ENCODE results near the gene FIGLA. TPM values are rescaled to one million over a fixed set of nuclear protein-coding genes. Genes with fewer than 3 reads are reported as not detected.

FIGLA gene, protein sequence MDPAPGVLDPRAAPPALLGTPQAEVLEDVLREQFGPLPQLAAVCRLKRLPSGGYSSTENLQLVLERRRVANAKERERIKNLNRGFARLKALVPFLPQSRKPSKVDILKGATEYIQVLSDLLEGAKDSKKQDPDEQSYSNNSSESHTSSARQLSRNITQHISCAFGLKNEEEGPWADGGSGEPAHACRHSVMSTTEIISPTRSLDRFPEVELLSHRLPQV
- not detected for polyA plus RNA-seq (ENCODE audit: low read depth in 6 of 6)

DNA sequence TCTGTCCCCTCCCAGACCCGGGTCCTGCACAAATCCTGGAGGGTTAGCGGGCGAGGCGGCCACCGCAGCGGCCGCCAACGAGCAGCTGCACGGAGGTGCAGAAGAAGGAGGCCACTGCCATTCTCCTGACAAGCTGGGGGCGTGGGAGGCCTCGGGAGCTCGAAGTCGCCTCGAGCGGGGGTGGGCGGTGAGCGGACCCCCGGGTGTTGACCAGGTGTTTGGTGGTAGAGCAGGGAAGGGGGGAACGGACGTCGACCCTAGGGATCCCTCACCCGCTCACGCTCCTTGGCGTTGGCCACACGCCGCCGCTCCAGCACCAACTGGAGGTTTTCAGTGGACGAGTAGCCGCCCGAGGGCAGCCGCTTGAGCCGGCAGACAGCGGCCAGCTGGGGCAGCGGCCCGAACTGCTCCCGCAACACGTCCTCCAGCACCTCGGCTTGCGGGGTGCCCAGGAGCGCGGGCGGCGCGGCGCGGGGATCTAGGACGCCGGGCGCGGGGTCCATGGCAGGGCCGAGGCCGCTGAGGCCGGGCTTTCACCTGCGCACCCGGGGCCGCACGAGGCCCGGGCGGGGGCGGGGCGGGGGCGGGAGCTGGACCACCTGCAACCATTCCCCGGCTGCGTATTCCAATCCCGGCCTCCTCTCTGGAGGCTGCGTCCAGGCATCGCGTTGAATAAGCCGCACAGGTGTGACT, at the start of gene FIGLA:
Gene FIGLA, minus strand, starts transcription at position 508 of the 693 bp plus-strand sequence. Its CDS starts 5 bp downstream, at position 503.
- H3K9me3 Mint-ChIP-seq, result no peaks in the 10 kb centered on the region
- peak within 1 kb of the TSS; percentile 44 to 93 (median 84) for H3K4me3 Mint-ChIP-seq
- H3K36me3 Mint-ChIP-seq, result no peaks in the 10 kb centered on the region
- DNase-seq (no peak), ATAC-seq (ENCODE audit: low read depth in 2 of 2) (peak; percentile 10 to 16)
- peaks cover 6 to 9% (median 8%) of the 10 kb centered on the region in 3 donors for H3K4me1 Mint-ChIP-seq
- H3K27ac Mint-ChIP-seq, result peak within 1 kb of the TSS in 1 of 6 donors; percentile 10
- peaks cover 68 to 76% (median 71%) of the 10 kb centered on the region in 3 donors for H3K27me3 Mint-ChIP-seq

DNA sequence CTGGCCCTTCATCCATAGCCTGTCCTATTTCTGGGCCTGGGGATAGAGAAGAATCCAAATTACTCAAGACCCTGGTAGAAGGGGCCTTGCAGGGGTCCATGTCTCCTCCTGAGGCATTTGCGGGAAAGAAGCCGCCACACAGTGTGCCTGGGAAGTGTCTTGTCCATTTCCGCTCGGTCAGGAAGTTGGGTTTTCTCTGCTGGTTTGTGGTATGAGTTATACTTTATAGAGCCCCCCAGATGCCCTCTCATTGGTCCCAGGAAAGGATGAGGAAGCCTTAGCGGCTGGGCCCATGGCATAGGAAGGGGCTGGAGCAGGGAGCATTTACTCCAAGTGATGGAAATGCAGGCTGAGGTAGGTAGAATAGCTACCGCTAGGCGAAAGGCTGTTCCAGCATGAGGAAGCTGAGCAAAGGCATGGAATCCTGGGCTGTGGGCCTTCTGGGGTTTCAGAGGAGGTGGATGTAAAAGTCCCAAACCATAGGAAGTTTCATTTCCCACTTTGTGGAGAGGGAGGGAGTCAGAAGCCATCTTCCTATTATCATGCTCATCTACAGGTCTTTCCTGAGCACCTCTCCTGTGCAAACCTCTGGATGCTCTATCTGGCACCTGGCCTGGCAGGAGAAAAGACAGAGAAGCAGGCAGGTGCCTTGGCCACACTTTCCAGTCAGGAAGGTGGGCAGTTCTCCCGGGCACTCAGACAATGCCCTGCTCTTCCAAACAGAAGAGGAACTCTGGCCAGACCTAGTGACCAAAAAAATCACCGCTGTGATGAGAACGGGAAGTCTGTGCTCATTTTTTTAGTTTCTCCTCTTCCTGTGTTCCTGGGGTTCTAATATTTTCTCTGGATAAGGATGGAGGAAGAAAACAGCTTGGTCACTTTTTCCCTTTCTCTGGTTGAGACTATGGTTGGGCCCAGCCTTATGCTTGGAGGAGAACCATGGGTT, 47.8 kb upstream of the FIGLA start:
- Mint-ChIP-seq H3K4me1 (no peaks in the 10 kb centered on the region), H3K27ac (peak overlapping the region in 1 of 6 donors; percentile 6), H3K36me3 (peaks cover 0 to 10% of the 10 kb centered on the region in 2 donors), H3K27me3 (peaks cover 34 to 61% (median 51%) of the 10 kb centered on the region in 3 donors), H3K9me3 (peaks cover 0 to 7% (median 0%) of the 10 kb centered on the region in 7 donors), H3K4me3 (no peak overlapping the region)
- DNase-seq (no peak), ATAC-seq (ENCODE audit: low read depth in 2 of 2) (no peak)

DNA sequence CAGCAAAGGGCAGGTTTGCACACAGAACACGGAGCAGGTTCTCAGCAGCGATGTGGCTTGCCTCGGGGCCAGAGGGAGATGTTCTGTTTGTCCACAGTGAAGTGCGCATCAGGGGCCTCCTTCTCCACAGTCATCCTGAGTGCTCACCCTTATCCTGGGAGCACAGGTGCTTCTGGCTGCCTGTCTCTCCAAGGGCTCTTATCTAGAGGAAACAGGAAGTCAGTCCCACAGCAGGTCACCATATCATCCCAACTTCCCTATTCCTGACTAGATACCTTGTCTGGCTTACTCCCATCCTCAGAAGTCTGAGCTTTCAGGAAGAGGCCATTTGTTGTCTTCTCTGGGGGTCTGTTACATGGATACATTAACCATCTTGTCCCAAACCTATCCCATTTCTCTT, 45.2 kb upstream of the FIGLA start, which contains the start of gene CD207:
Gene CD207, minus strand, starts transcription at position 174 of the 400 bp plus-strand sequence. Its CDS starts 40 bp downstream, at position 134.
- H3K4me3 Mint-ChIP-seq, result peak within 1 kb of the TSS in 1 of 8 donors; percentile 1

DNA sequence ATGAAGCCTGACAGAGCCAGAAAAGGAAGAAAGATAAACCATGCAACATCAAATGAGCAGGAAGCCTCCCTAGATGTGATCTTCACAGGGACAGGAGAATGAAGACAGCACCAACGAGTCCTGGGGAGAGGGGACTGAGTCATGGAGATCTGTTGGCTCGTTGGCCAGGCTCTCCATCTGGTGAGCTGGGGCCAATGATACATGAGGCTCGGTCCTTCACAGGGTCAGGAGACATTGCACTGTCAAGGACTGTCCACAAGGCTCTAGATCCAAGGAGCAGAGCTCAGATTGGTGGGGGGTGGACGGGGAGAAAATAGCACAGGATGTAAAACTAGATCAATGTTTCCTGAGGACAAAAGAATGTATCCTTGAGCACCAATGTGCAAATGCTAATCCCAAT, 44.4 kb upstream of the FIGLA start:
- ATAC-seq (ENCODE audit: low read depth in 2 of 2) (no peak), DNase-seq (no peak)
- no peaks in the 10 kb centered on the region for H3K9me3 Mint-ChIP-seq
- no peak overlapping the region for H3K27ac Mint-ChIP-seq
- H3K4me3 Mint-ChIP-seq, result no peak overlapping the region
- no peaks in the 10 kb centered on the region for H3K4me1 Mint-ChIP-seq
- H3K36me3 Mint-ChIP-seq, result no peaks in the 10 kb centered on the region
- peaks cover 20 to 52% (median 40%) of the 10 kb centered on the region in 3 donors for H3K27me3 Mint-ChIP-seq

More for the DNA sequence above, 45.2 kb upstream of the FIGLA start, which contains the start of gene CD207:
- ATAC-seq (ENCODE audit: low read depth in 2 of 2) (no peak), DNase-seq (no peak)
- Mint-ChIP-seq H3K9me3 (no peaks in the 10 kb centered on the region), H3K4me1 (no peaks in the 10 kb centered on the region), H3K27ac (no peak within 1 kb of the TSS), H3K36me3 (no peaks in the 10 kb centered on the region), H3K27me3 (peaks cover 22 to 45% (median 34%) of the 10 kb centered on the region in 3 donors)

DNA sequence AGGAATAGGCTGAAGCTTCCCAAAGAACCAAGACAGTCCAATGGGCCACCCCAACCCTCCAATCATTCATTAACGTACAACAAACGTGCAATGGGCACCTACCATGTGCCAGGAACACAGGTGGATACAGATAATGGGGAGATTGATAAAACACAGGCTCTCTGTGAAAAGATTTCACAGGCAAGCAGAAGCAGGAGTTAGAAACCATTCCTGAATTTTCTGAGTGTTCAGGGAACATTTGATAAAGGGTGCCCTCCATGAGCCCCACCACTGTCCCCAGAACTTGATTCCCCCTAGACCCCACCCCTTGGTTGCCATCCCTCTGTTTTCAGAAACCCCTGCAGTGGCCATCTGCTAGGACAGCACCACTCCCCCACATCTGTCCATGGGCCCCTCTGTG, 43.7 kb upstream of the FIGLA start:
- peaks cover 20 to 52% (median 41%) of the 10 kb centered on the region in 3 donors for H3K27me3 Mint-ChIP-seq
- H3K36me3 Mint-ChIP-seq, result no peaks in the 10 kb centered on the region
- no peak overlapping the region for H3K4me3 Mint-ChIP-seq
- ATAC-seq (ENCODE audit: low read depth in 2 of 2) (no peak), DNase-seq (no peak)
- H3K9me3 Mint-ChIP-seq, result no peaks in the 10 kb centered on the region
- H3K4me1 Mint-ChIP-seq, result no peaks in the 10 kb centered on the region
- no peak overlapping the region for H3K27ac Mint-ChIP-seq

DNA sequence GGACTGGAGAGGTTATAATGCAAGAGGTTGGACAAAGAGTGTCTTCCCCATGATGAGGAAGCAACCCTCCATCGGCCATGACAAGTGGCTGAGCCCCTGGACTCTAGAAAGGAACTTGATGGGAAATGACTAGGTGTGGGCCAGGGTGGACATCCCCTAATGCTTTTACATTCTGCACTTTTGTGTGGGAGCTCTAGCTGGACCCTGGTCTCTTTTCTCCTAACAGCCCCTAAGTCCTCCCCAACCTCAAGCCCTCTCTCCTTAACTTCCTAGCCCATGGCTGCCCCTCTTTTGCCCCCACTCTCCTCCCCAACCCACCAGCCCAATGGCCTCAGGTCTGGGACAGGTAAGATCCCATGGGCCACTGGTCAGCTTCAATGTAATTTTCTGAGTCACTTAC, 42.8 kb upstream of the FIGLA start:
- Mint-ChIP-seq H3K27ac (peak overlapping the region in 1 of 6 donors; percentile 62), H3K4me1 (no peaks in the 10 kb centered on the region), H3K36me3 (no peaks in the 10 kb centered on the region), H3K9me3 (no peaks in the 10 kb centered on the region), H3K27me3 (peaks cover 18 to 50% (median 34%) of the 10 kb centered on the region in 3 donors), H3K4me3 (no peak overlapping the region)
- ATAC-seq (ENCODE audit: low read depth in 2 of 2) (no peak), DNase-seq (no peak)

DNA sequence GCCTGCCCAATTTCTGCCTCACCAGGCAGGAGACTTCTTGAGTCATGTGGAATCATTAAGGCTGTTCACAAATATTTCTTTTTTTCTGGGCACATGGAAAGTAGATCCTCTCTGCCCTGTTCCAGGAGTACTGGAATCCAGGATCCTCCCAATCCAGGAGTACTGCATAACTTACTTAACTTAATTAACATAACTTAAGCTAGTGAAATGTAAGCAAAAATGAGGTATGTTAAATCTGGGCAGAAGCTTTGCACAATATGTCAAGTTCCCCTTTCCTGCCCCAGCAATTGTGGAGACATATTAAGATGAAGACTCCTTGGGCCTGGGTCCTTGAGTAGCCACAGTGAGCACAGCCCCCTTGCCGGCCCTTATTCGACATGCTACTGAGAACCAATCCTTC, 41.9 kb upstream of the FIGLA start:
- no peak overlapping the region for H3K27ac Mint-ChIP-seq
- H3K4me3 Mint-ChIP-seq, result no peak overlapping the region
- H3K4me1 Mint-ChIP-seq, result no peaks in the 10 kb centered on the region
- DNase-seq (no peak), ATAC-seq (ENCODE audit: low read depth in 2 of 2) (no peak)
- no peaks in the 10 kb centered on the region for H3K36me3 Mint-ChIP-seq
- peaks cover 18 to 52% (median 32%) of the 10 kb centered on the region in 3 donors for H3K27me3 Mint-ChIP-seq
- H3K9me3 Mint-ChIP-seq, result no peaks in the 10 kb centered on the region

DNA sequence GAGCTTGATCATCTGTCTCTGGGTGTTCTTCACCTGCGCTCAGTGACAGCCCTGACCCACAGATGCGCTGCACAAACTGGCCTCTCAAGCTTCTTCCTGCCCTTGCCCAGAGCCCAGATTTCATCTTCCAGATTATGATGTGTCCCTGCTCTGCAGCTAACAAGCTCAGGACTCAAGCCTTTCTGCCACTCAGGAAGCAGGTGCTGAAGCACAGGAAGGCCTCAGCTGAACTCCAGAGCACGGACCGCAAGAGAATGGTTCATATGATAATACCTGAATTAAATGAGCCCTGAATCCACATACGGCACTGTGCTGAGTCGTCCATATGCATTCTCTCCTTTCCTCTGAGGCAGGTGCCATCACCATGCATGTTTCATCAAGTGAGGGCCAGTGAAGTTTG, 41.4 kb upstream of the FIGLA start:
- no peak for ATAC-seq (ENCODE audit: low read depth in 2 of 2)
- DNase-seq, result no peak
- no peak overlapping the region for H3K27ac Mint-ChIP-seq
- no peaks in the 10 kb centered on the region for H3K36me3 Mint-ChIP-seq
- peaks cover 18 to 58% (median 34%) of the 10 kb centered on the region in 3 donors for H3K27me3 Mint-ChIP-seq
- no peak overlapping the region for H3K4me3 Mint-ChIP-seq
- no peaks in the 10 kb centered on the region for H3K9me3 Mint-ChIP-seq
- H3K4me1 Mint-ChIP-seq, result no peaks in the 10 kb centered on the region

DNA sequence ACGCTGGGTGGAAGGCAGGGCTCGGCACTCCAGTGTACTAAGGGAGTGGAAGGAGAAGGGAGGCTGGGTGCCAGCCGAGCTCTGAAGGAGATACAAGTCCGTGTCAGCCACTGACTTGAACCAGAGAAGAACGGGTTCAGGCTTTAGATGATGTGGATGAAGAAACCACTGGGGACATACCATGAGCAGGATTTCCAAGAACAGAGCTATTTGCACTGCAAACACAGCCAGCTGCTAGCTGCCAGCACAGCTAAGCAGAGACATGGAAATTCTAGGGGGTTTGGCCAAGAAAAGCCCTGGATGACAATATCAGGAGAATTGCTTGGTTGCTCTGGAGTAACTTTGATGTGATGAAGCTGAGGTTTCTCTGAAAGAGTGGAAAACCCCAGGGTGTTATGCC, 39.9 kb upstream of the FIGLA start:
- no peak overlapping the region for H3K27ac Mint-ChIP-seq
- ATAC-seq (ENCODE audit: low read depth in 2 of 2) (no peak), DNase-seq (no peak)
- H3K4me1 Mint-ChIP-seq, result no peaks in the 10 kb centered on the region
- H3K36me3 Mint-ChIP-seq, result no peaks in the 10 kb centered on the region
- H3K27me3 Mint-ChIP-seq, result peaks cover 9 to 56% (median 36%) of the 10 kb centered on the region in 3 donors
- no peaks in the 10 kb centered on the region for H3K9me3 Mint-ChIP-seq
- H3K4me3 Mint-ChIP-seq, result no peak overlapping the region

DNA sequence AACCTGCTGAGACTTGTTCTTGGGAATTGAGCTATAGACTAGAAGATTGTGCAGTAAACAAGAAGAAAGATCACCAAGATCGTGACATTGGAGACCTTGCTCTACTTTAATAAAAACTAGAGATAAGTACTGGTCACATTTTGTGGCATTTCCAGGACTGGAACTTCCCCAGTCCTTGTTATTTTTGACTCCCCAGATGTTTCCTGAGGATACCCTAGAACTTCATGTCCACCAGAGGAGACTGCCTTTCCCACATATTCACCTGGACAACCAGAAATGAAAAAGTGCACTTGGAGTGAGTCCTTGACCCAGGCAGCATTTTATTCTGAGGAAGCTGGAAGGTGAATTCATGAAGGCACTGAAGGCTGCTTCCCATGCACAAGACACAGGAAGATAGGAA, 39.5 kb upstream of the FIGLA start:
- Mint-ChIP-seq H3K27ac (no peak overlapping the region), H3K4me3 (peak overlapping the region in 1 of 8 donors; percentile 47), H3K27me3 (peaks cover 9 to 51% (median 33%) of the 10 kb centered on the region in 3 donors), H3K4me1 (no peaks in the 10 kb centered on the region), H3K9me3 (no peaks in the 10 kb centered on the region), H3K36me3 (no peaks in the 10 kb centered on the region)
- DNase-seq, result no peak
- ATAC-seq (ENCODE audit: low read depth in 2 of 2), result no peak

DNA sequence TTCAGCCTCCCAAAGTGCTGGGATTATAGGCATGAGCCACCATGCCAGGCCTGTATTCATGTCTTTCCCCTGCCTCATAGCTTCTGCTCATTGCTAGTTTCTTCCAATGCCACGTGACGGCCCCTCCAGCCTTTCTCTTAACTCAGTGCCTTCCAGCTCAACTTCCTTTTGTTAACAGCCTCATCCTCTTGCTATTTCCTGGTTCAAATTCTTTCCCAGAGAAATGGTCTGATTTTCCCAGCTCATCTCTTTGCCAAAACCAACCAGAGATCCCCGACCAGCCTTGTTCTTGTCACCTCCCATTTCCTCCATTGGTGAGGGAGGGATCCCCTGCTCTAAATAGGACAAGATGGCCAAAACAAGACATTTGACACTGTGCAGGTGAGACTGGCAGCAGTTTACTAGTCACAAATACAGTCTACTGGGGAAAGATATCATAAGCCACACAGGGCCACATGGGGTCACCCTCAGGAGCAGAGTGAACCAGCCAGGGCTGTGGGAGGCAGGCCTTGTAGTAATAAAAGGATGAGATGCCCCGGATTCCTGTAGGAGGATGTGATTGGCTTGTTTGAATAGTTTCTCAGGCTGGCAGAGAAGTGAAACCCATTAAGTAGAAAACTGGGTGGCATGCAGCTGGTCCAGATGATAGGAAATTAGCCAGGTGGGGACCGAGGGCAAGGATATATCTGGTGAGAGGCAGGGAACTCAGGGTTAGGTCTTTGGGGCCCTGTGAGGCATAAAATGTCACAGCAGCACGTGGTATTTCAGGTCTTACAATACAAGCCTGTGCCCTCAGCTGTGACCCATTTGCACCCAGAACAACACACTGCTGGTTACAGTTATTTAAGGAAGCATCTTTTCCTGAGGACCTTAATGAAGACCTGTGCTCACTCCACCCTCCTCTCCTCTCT, 38.7 kb upstream of the FIGLA start:
- H3K4me1 Mint-ChIP-seq, result no peaks in the 10 kb centered on the region
- no peak overlapping the region for H3K27ac Mint-ChIP-seq
- no peaks in the 10 kb centered on the region for H3K36me3 Mint-ChIP-seq
- no peak for DNase-seq
- H3K4me3 Mint-ChIP-seq, result peak overlapping the region in 1 of 8 donors; percentile 47
- no peaks in the 10 kb centered on the region for H3K9me3 Mint-ChIP-seq
- peaks cover 9 to 45% (median 28%) of the 10 kb centered on the region in 3 donors for H3K27me3 Mint-ChIP-seq
- ATAC-seq (ENCODE audit: low read depth in 2 of 2), result no peak

DNA sequence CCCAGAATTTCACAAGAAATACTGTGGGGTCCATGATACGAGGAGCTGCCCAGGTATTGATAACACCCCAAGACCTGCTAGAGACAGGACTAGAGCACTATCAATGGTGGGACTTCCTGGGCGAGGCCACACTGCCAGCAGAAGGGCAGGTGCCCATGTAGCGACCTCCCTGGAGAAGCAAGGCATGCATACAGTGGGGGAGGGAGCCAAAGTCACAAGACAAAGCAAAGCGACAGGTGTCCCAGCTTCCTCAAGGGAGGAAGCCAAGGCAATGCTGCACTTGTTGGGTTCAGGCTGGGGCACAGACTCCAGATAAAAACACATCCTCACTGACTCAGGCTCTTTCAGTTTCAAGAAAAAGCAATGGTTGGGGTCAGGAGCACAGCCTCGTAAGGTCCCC, 37.7 kb upstream of the FIGLA start:
- H3K4me1 Mint-ChIP-seq, result no peaks in the 10 kb centered on the region
- H3K4me3 Mint-ChIP-seq, result no peak overlapping the region
- DNase-seq, result no peak
- H3K36me3 Mint-ChIP-seq, result no peaks in the 10 kb centered on the region
- peaks cover 9 to 39% (median 20%) of the 10 kb centered on the region in 3 donors for H3K27me3 Mint-ChIP-seq
- no peak for ATAC-seq (ENCODE audit: low read depth in 2 of 2)
- no peak overlapping the region for H3K27ac Mint-ChIP-seq
- H3K9me3 Mint-ChIP-seq, result no peaks in the 10 kb centered on the region

Data from naive B cell (primary cell).